Stimulated activated naive CD4-positive, alpha-beta T cell treated with Interleukin-2 at 50 U/mL for 16 hours (primary cell): ENCODE measurements around the gene ADAM11.

Source experiments
- DNase-seq: peaks from one replicate; lab custom pipeline; 2025; lab: John Stamatoyannopoulos, UW

ADAM11 gene

DNA sequence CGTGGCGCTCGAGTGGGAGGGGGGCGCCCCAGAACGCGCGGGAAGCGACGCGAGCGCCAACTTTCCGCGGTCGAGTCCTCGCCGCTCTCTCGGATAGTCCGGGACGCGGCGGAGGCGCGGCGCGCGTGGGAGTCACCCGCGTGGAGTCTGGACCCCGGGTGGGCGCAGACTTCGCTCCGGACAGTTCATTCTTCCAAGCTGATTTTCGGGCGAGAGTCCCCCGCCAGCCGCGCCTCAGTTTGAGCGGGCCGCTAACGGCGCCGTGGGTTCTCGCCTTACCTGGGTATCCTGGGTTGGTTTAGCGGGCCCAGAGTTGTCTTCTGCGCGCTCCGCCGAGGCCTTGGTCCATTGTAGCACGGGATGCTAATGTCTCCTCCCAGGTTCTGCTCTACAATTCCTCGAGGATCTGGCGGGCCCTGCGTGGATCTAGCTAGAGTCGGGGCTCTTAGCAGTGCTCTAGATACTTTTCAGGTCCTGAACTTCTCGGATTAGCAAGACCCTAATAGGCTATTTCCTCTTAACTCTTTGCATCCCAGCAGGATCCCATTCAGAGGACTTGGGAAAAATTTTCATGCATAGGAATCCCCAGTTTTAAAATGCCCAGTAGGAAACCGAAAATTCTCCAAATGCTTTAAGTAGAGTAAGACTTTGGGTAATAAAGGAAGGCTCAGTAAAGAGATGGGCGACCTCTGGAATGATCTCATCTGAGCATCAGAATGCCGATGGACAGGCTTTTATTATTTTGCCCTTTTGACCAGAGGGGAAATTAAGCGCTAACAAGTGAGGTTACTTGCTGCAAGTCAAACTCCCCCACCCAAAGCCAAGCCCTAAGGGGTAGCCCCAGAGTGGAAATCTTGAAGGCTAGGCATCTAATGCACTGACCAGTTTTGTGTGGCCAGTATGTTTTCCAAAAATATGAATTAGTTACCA, 71.8 kb downstream of the ADAM11 start:
- DNase-seq = peak; percentile 12

DNA sequence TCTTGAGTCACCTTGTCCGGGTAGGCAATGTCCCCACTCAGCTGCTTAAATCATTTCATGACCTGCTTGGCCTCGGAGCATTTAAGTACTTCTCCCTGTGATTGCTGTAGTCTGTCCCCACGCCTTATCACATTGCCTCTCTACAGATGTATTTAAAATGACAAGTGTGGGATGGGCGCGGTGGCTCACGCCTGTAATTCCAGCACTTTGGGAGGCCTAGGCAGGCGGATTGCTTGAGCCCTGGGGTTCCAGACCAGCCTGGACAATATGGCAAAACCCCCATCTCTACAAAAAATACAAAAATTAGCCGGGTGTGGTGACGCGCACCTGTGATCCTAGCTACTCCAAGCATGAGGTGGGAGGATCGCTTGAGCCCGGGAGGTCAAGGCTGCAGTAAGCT, 72.6 kb downstream of the ADAM11 start:
- no peak for DNase-seq
